Activated CD4-positive, alpha-beta T cell treated with anti-CD3 and anti-CD28 coated beads, Interleukin-2, amount 10 ng/mL, durations not matched to agents 7 days and 5 days (primary cell): ENCODE measurements around the gene CFAP410. TPM values are rescaled to one million over a fixed set of nuclear protein-coding genes. Genes with fewer than 3 reads are reported as not detected.

Experiments used
- CTCF ChIA-PET: fragments of 350-600 bp; sonication (Branson Sonifier 250); formaldehyde crosslinking; loops from one replicate; lab custom pipeline; 2021; ENCODE audit warnings: antibody characterized with exemption; lab: Charles Lee
- POLR2A ChIA-PET: fragments of 350-600 bp; sonication (Branson Sonifier 250); formaldehyde crosslinking; loops from one replicate; lab custom pipeline; 2021; ENCODE audit warnings: antibody characterized with exemption; lab: Charles Lee
- DNase-seq: peaks from one replicate; pipeline ENCODE4 v3.0.0-alpha.2; 2020
- H3K27ac Mint-ChIP-seq: one replicate; pipeline ENCODE4 v1.8.0; 2021; ENCODE audit warnings: mild to moderate bottlenecking, moderate library complexity, mixed read lengths
- H3K27me3 Mint-ChIP-seq: one replicate; pipeline ENCODE4 v1.8.0; 2021; ENCODE audit warnings: mixed read lengths
- H3K36me3 Mint-ChIP-seq: one replicate; pipeline ENCODE4 v1.8.0; 2021; ENCODE audit warnings: low read depth, mixed read lengths
- H3K4me1 Mint-ChIP-seq: one replicate; pipeline ENCODE4 v1.8.0; 2021; ENCODE audit warnings: mixed read lengths
- H3K4me3 Mint-ChIP-seq: one replicate; pipeline ENCODE4 v1.8.0; 2021; ENCODE audit warnings: mild to moderate bottlenecking, moderate library complexity, mixed read lengths
- H3K9me3 Mint-ChIP-seq: one replicate; pipeline ENCODE4 v1.8.0; 2021; ENCODE audit warnings: mixed read lengths
- total RNA-seq, 2 experiments: library from RNA; stranded (reverse); gene quantifications; one replicate each; pipeline ENCODE4 v1.2.3, GENCODE V29; 2021

Gene CFAP410
- total RNA-seq, 2 experiments from 2014 or later: 11.6 to 16.0 TPM

- no peak overlapping the region for H3K4me3 Mint-ChIP-seq
- peaks cover 2% of the 10 kb centered on the region for H3K27me3 Mint-ChIP-seq
- H3K27ac Mint-ChIP-seq: no peak overlapping the region
- DNase-seq: no peak
- peaks cover 29% of the 10 kb centered on the region for H3K4me1 Mint-ChIP-seq
- H3K9me3 Mint-ChIP-seq: peaks cover 3% of the 10 kb centered on the region
- POLR2A ChIA-PET: no interaction called here
- CTCF ChIA-PET: no interaction called here
- peaks cover 42% of the 10 kb centered on the region for H3K36me3 Mint-ChIP-seq
These were observed 37.4 kb upstream of the CFAP410 start for GRCh38 chr21:44376606-44377005.

GRCh38 chr21:44375761-44376241 is 36.6 kb upstream of the CFAP410 start:
- ChIA-PET CTCF (no interaction called here), POLR2A (no interaction called here)
- H3K4me1 Mint-ChIP-seq: peaks cover 29% of the 10 kb centered on the region
- DNase-seq: no peak
- H3K9me3 Mint-ChIP-seq: peaks cover 3% of the 10 kb centered on the region
- H3K27me3 Mint-ChIP-seq: peaks cover 2% of the 10 kb centered on the region
- H3K27ac Mint-ChIP-seq: no peak overlapping the region
- H3K36me3 Mint-ChIP-seq: peaks cover 42% of the 10 kb centered on the region
- no peak overlapping the region for H3K4me3 Mint-ChIP-seq

GRCh38 chr21:44375281-44375651 is 36.1 kb upstream of the CFAP410 start:
- H3K27ac Mint-ChIP-seq: peak overlapping the region; percentile 34
- peaks cover 43% of the 10 kb centered on the region for H3K36me3 Mint-ChIP-seq
- H3K27me3 Mint-ChIP-seq: peaks cover 2% of the 10 kb centered on the region
- CTCF ChIA-PET: no interaction called here
- POLR2A ChIA-PET: no interaction called here
- peaks cover 3% of the 10 kb centered on the region for H3K9me3 Mint-ChIP-seq
- peak overlapping the region; percentile 4 for H3K4me3 Mint-ChIP-seq
- H3K4me1 Mint-ChIP-seq: peaks cover 29% of the 10 kb centered on the region
- peak; percentile 64 for DNase-seq

- POLR2A ChIA-PET: no interaction called here
- peak overlapping the region; percentile 4 for H3K4me3 Mint-ChIP-seq
- H3K27ac Mint-ChIP-seq: peak overlapping the region; percentile 34
- CTCF ChIA-PET: no interaction called here
- peaks cover 3% of the 10 kb centered on the region for H3K9me3 Mint-ChIP-seq
- DNase-seq: no peak
- H3K36me3 Mint-ChIP-seq: peaks cover 43% of the 10 kb centered on the region
- H3K4me1 Mint-ChIP-seq: peaks cover 29% of the 10 kb centered on the region
- peaks cover 2% of the 10 kb centered on the region for H3K27me3 Mint-ChIP-seq
These were observed 35.6 kb upstream of the CFAP410 start for GRCh38 chr21:44374601-44375280.

GRCh38 chr21:44372616-44373015 is 33.4 kb upstream of the CFAP410 start:
- Mint-ChIP-seq H3K4me1 (peaks cover 29% of the 10 kb centered on the region), H3K36me3 (peaks cover 38% of the 10 kb centered on the region), H3K27me3 (peaks cover 2% of the 10 kb centered on the region), H3K9me3 (peaks cover 3% of the 10 kb centered on the region), H3K4me3 (no peak overlapping the region), H3K27ac (no peak overlapping the region)
- ChIA-PET POLR2A (no interaction called here), CTCF (interaction anchor here (1.0 to 1.3 kb wide), 3 partner anchors 9 to 19 kb away, joined by 3 to 4 read pairs (median 4); partner anchors contain the start of gene TRPM2)
- no peak for DNase-seq

GRCh38 chr21:44371596-44371995 is 32.4 kb upstream of the CFAP410 start:
- Mint-ChIP-seq H3K36me3 (peaks cover 35% of the 10 kb centered on the region), H3K27me3 (peaks cover 2% of the 10 kb centered on the region), H3K4me1 (peaks cover 29% of the 10 kb centered on the region), H3K4me3 (no peak overlapping the region), H3K27ac (no peak overlapping the region), H3K9me3 (peaks cover 3% of the 10 kb centered on the region)
- ChIA-PET CTCF (interaction anchor here (0.6 to 1.0 kb wide), 2 partner anchors 13 to 37 kb away, joined by 3 read pairs; no protein-coding TSS in a partner anchor), POLR2A (no interaction called here)
- no peak for DNase-seq

- Mint-ChIP-seq H3K27ac (no peak overlapping the region), H3K4me3 (no peak overlapping the region), H3K36me3 (peaks cover 29% of the 10 kb centered on the region), H3K4me1 (peaks cover 25% of the 10 kb centered on the region), H3K9me3 (peaks cover 3% of the 10 kb centered on the region), H3K27me3 (peaks cover 2% of the 10 kb centered on the region)
- no peak for DNase-seq
- CTCF ChIA-PET: no interaction called here
- POLR2A ChIA-PET: no interaction called here
These were observed 31.7 kb upstream of the CFAP410 start for GRCh38 chr21:44370786-44371410.

- H3K36me3 Mint-ChIP-seq: peaks cover 23% of the 10 kb centered on the region
- ChIA-PET POLR2A (no interaction called here), CTCF (no interaction called here)
- H3K4me1 Mint-ChIP-seq: peaks cover 18% of the 10 kb centered on the region
- DNase-seq: no peak
- H3K27ac Mint-ChIP-seq: no peak overlapping the region
- H3K9me3 Mint-ChIP-seq: peaks cover 3% of the 10 kb centered on the region
- no peak overlapping the region for H3K4me3 Mint-ChIP-seq
- peaks cover 2% of the 10 kb centered on the region for H3K27me3 Mint-ChIP-seq
These were observed 31.0 kb upstream of the CFAP410 start for GRCh38 chr21:44370027-44370735.

GRCh38 chr21:44368711-44369446 is 29.7 kb upstream of the CFAP410 start:
- ChIA-PET CTCF (interaction anchor here (1.2 kb wide), 2 partner anchors 12 to 125 kb away, joined by 3 to 4 read pairs; no protein-coding TSS in a partner anchor), POLR2A (no interaction called here)
- no peaks in the 10 kb centered on the region for H3K9me3 Mint-ChIP-seq
- H3K4me3 Mint-ChIP-seq: no peak overlapping the region
- H3K4me1 Mint-ChIP-seq: peaks cover 6% of the 10 kb centered on the region
- H3K27me3 Mint-ChIP-seq: peaks cover 2% of the 10 kb centered on the region
- no peak for DNase-seq
- no peak overlapping the region for H3K27ac Mint-ChIP-seq
- H3K36me3 Mint-ChIP-seq: peaks cover 14% of the 10 kb centered on the region

- no peak for DNase-seq
- Mint-ChIP-seq H3K9me3 (peaks cover 8% of the 10 kb centered on the region), H3K4me1 (no peaks in the 10 kb centered on the region), H3K36me3 (peaks cover 15% of the 10 kb centered on the region), H3K4me3 (no peak overlapping the region), H3K27ac (no peak overlapping the region), H3K27me3 (no peaks in the 10 kb centered on the region)
- POLR2A ChIA-PET: no interaction called here
- CTCF ChIA-PET: no interaction called here
These were observed 27.5 kb upstream of the CFAP410 start for GRCh38 chr21:44366586-44367211.

GRCh38 chr21:44365967-44366585 is 26.9 kb upstream of the CFAP410 start:
- no peak for DNase-seq
- H3K27ac Mint-ChIP-seq: no peak overlapping the region
- H3K4me1 Mint-ChIP-seq: no peaks in the 10 kb centered on the region
- peaks cover 12% of the 10 kb centered on the region for H3K36me3 Mint-ChIP-seq
- H3K4me3 Mint-ChIP-seq: no peak overlapping the region
- CTCF ChIA-PET: no interaction called here
- H3K27me3 Mint-ChIP-seq: no peaks in the 10 kb centered on the region
- POLR2A ChIA-PET: no interaction called here
- H3K9me3 Mint-ChIP-seq: peaks cover 8% of the 10 kb centered on the region
